Activated CD8-positive, alpha-beta T cell treated with anti-CD3 and anti-CD28 coated beads for 36 hours (primary cell): ENCODE results near the gene MAST4. TPM values are rescaled to one million over a fixed set of nuclear protein-coding genes. Genes with fewer than 3 reads are reported as not detected.

ENCODE experiments used
- ATAC-seq: fragments of 200-7000 bp; cut with Tn5 transposase; one replicate; pipeline ENCODE4 v1.10.0; 2021; ENCODE audit warnings: mild to moderate bottlenecking, moderate library complexity
- CTCF ChIA-PET: fragments of 350-600 bp; sonication (Branson Sonifier 250); formaldehyde crosslinking; loops from one replicate; lab custom pipeline; 2021; ENCODE audit warnings: antibody characterized with exemption; lab: Charles Lee
- POLR2A ChIA-PET: fragments of 350-600 bp; sonication (Branson Sonifier 250); formaldehyde crosslinking; loops from one replicate; lab custom pipeline; 2021; ENCODE audit warnings: antibody characterized with exemption; lab: Charles Lee
- DNase-seq: peaks from one replicate; pipeline ENCODE4 v3.0.0-alpha.2; 2020
- H3K27ac Mint-ChIP-seq: one replicate; pipeline ENCODE4 v1.8.0; 2021; ENCODE audit warnings: mild to moderate bottlenecking, mixed read lengths
- H3K27me3 Mint-ChIP-seq: one replicate; pipeline ENCODE4 v1.8.0; 2021; ENCODE audit warnings: mixed read lengths
- H3K36me3 Mint-ChIP-seq: one replicate; pipeline ENCODE4 v1.8.0; 2021; ENCODE audit warnings: low read depth, mixed read lengths
- H3K4me1 Mint-ChIP-seq: one replicate; pipeline ENCODE4 v1.8.0; 2021; ENCODE audit warnings: low read depth, mixed read lengths
- H3K4me3 Mint-ChIP-seq: one replicate; pipeline ENCODE4 v1.8.0; 2021; ENCODE audit warnings: mild to moderate bottlenecking, moderate library complexity, mixed read lengths
- H3K9me3 Mint-ChIP-seq: one replicate; pipeline ENCODE4 v1.8.0; 2021; ENCODE audit warnings: mixed read lengths
- intact Hi-C: fragments of 100-400 bp; cut with micrococcal nuclease; formaldehyde crosslinking; loops from one replicate; pipeline ENCODE4 v1.10.0; 2022
- total RNA-seq, 2 experiments: library from RNA; stranded (reverse); gene quantifications; one replicate each; pipeline ENCODE4 v1.2.3, GENCODE V29; 2021
- TF ChIP-seq, protein P1 (sequence below): fragments of 200-600 bp; IDR thresholded peaks from one replicate; pipeline ENCODE4 v1.8.0; 2022; ENCODE audit warnings: antibody characterized with exemption, mild to moderate bottlenecking

Gene MAST4
- total RNA-seq, 2 experiments from 2014 or later, result 7.6 to 10.0 TPM

DNA sequence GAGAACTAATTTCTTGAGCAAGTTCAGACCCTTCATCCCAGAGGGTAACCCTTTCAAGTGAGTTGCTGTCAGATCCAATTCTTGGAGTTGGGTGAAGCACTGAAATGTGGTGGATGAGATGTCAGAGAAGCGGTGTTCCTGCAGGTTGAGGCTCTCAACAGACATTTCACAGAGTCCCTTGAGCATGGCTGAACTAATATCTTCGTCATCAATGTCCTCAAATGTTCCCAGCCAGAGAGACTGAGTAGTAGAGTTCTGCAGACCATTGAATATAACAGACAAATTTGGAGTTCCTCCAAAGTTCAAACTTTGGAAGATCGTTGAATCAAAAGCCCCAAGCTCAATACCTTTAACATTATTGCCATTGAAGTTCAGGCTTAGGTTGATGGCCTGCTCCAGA is 587.7 kb downstream of the MAST4 start:
- Mint-ChIP-seq H3K9me3 (no peaks in the 10 kb centered on the region), H3K4me3 (no peak overlapping the region), H3K4me1 (peaks cover 54% of the 10 kb centered on the region), H3K27ac (no peak overlapping the region), H3K36me3 (no peaks in the 10 kb centered on the region), H3K27me3 (no peaks in the 10 kb centered on the region)
- intact Hi-C loops, result no loop called here
- TF ChIP-seq, protein P1, sequence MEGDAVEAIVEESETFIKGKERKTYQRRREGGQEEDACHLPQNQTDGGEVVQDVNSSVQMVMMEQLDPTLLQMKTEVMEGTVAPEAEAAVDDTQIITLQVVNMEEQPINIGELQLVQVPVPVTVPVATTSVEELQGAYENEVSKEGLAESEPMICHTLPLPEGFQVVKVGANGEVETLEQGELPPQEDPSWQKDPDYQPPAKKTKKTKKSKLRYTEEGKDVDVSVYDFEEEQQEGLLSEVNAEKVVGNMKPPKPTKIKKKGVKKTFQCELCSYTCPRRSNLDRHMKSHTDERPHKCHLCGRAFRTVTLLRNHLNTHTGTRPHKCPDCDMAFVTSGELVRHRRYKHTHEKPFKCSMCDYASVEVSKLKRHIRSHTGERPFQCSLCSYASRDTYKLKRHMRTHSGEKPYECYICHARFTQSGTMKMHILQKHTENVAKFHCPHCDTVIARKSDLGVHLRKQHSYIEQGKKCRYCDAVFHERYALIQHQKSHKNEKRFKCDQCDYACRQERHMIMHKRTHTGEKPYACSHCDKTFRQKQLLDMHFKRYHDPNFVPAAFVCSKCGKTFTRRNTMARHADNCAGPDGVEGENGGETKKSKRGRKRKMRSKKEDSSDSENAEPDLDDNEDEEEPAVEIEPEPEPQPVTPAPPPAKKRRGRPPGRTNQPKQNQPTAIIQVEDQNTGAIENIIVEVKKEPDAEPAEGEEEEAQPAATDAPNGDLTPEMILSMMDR, result no peak
- DNase-seq (no peak), ATAC-seq (no peak)
- ChIA-PET CTCF (interaction anchor here (2.2 kb wide), 1 partner anchor 17 kb away, joined by 6 read pairs; no protein-coding TSS in a partner anchor), POLR2A (no interaction called here)

DNA sequence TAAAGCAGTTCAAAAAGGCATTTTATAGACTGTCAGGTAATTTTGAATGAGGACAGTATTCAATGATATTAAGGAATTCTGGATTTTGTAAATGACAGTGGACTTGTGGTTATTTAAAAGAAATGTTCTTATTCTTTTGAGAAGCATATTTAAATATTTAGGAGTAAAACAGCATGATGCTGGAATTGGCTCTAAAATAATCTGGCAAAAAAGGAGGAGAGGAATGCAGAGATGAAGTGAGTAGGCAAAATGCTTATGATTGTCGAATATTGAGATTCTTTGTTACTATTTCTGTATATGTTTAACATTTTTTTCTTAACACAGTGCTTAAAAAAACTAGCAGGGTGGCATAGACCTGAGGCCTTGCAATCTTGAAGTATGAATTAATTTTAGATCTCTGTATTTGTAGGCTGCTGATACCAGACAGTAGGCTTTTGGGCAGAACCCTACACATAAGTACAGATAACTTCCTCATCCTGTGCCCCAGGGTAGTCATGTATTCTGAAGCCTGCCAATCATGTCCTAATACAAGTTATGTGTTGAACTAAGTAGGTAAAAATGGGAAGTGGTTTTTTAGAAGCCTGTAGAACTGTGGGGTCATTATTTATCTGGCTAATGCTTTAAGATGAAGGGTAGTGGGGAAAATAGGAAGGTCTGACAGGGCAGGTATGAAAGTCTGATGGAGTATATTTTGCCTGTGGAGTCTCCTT is 591.0 kb downstream of the MAST4 start:
- H3K4me3 Mint-ChIP-seq, result no peak overlapping the region
- CTCF ChIA-PET, result no interaction called here
- H3K4me1 Mint-ChIP-seq, result peaks cover 38% of the 10 kb centered on the region
- POLR2A ChIA-PET, result no interaction called here
- TF ChIP-seq, protein P1, result no peak
- DNase-seq (no peak), ATAC-seq (peak; percentile 41)
- no peaks in the 10 kb centered on the region for H3K36me3 Mint-ChIP-seq
- H3K27ac Mint-ChIP-seq, result peak overlapping the region; percentile 9
- no peaks in the 10 kb centered on the region for H3K9me3 Mint-ChIP-seq
- H3K27me3 Mint-ChIP-seq, result no peaks in the 10 kb centered on the region
- intact Hi-C loops, result no loop called here

GRCh38 chr5:67188274-67189078 is 592.3 kb downstream of the MAST4 start:
- no peak for ATAC-seq
- intact Hi-C loops, result no loop called here

GRCh38 chr5:67189079-67189354 is 592.8 kb downstream of the MAST4 start:
- Mint-ChIP-seq H3K27me3 (no peaks in the 10 kb centered on the region), H3K27ac (no peak overlapping the region), H3K36me3 (no peaks in the 10 kb centered on the region), H3K4me1 (peaks cover 28% of the 10 kb centered on the region), H3K9me3 (no peaks in the 10 kb centered on the region), H3K4me3 (no peak overlapping the region)
- ATAC-seq (no peak), DNase-seq (no peak)
- ChIA-PET POLR2A (interaction anchor here (0.8 to 1.3 kb wide), 3 partner anchors 14 to 25 kb away, joined by 3 read pairs; no protein-coding TSS in a partner anchor), CTCF (interaction anchor here (1.4 kb wide), 1 partner anchor 16 kb away, joined by 5 read pairs; no protein-coding TSS in a partner anchor)
- TF ChIP-seq, protein P1, result no peak
- intact Hi-C loops, result no loop called here

More at GRCh38 chr5:67188274-67189078, 592.3 kb downstream of the MAST4 start:
- CTCF ChIA-PET, result interaction anchor here (1.4 kb wide), 1 partner anchor 17 kb away, joined by 5 read pairs; no protein-coding TSS in a partner anchor
- Mint-ChIP-seq H3K9me3 (no peaks in the 10 kb centered on the region), H3K36me3 (no peaks in the 10 kb centered on the region), H3K27ac (peak overlapping the region; percentile 20), H3K4me3 (no peak overlapping the region), H3K4me1 (peaks cover 28% of the 10 kb centered on the region), H3K27me3 (no peaks in the 10 kb centered on the region)
- POLR2A ChIA-PET, result interaction anchor here (0.9 to 1.3 kb wide), 2 partner anchors 14 to 24 kb away, joined by 3 read pairs; no protein-coding TSS in a partner anchor
- TF ChIP-seq, protein P1, result no peak
- no peak for DNase-seq
